Panc1 (cell line): ENCODE results near the gene CIB1. TPM values are rescaled to one million over a fixed set of nuclear protein-coding genes. Genes with fewer than 3 reads are reported as not detected.
A peak's percentile ranks its signal among the peaks of the same experiment; 100 is the strongest.

Experiments used
- ATAC-seq: fragments of 200-7000 bp; cut with Tn5 transposase; 2 replicates; pipeline ENCODE4 v1.9.1; 2020; ENCODE audit warnings: mild to moderate bottlenecking, moderate library complexity
- BruUV-seq: library from RNA; stranded (reverse); fragments of 400-500 nt; replicated peaks from 2 replicates; lab custom pipeline; 2021; lab: Mats Ljungman, UMichigan
- CTCF ChIA-PET: fragments of 300-600 bp; sonication (Branson Sonifier 250); formaldehyde crosslinking; loops from one replicate; lab custom pipeline; 2022; ENCODE audit warnings: antibody characterized with exemption; lab: Charles Lee
- POLR2A ChIA-PET: fragments of 300-600 bp; sonication (Branson Sonifier 250); formaldehyde crosslinking; loops from one replicate; lab custom pipeline; 2022; ENCODE audit warnings: antibody characterized with exemption; lab: Charles Lee
- DNase-seq: peaks from one replicate; pipeline ENCODE4 v3.0.0-alpha.2; 2010; ENCODE audit warnings: low read depth, low spot score
- H3K27ac ChIP-seq: 2 replicates; pipeline ENCODE4 v1.5.1; 2011; ENCODE audit warnings: mild to moderate bottlenecking, low read length, inconsistent platforms
- H3K27me3 ChIP-seq: fragments of 200-500 bp; sonication (Bioruptor generic); 2 replicates; pipeline ENCODE4 v1.6.0; 2014; ENCODE audit warnings: low read length, inconsistent platforms; ENCODE audit not compliant: control insufficient read depth, insufficient read depth
- H3K36me3 ChIP-seq: fragments of 200-500 bp; sonication (Bioruptor generic); 2 replicates; pipeline ENCODE4 v1.5.1; 2014; ENCODE audit warnings: inconsistent platforms, mild to moderate bottlenecking, low read length, moderate library complexity; ENCODE audit not compliant: control insufficient read depth, insufficient read depth
- H3K4me1 ChIP-seq: 2 replicates; pipeline ENCODE4 v1.5.1; 2011; ENCODE audit warnings: inconsistent platforms, mild to moderate bottlenecking, low read length, moderate library complexity; ENCODE audit not compliant: control insufficient read depth, insufficient read depth
- H3K4me3 ChIP-seq, 2 experiments: 2 replicates each; pipeline ENCODE4 v1.5.1; 2011 to 2012; ENCODE audit warnings: low read depth in 2 of 2, low read length in 2 of 2, mild to moderate bottlenecking in 2 of 2, inconsistent platforms in 1 of 2, moderate library complexity in 1 of 2
- H3K9me3 ChIP-seq: fragments of 200-500 bp; sonication (Bioruptor generic); 2 replicates; pipeline ENCODE4 v1.5.1; 2014; ENCODE audit warnings: low read depth, mild to moderate bottlenecking, inconsistent platforms, low read length, moderate library complexity; ENCODE audit not compliant: control insufficient read depth, insufficient read depth
- POLR2AphosphoS5 ChIP-seq: IDR thresholded peaks from 2 replicates; pipeline ENCODE4 v1.6.1; 2012; ENCODE audit warnings: mild to moderate bottlenecking, low read depth, low read length, moderate library complexity
- SIN3A ChIP-seq: IDR thresholded peaks from 2 replicates; pipeline ENCODE4 v1.6.1; 2012; ENCODE audit warnings: low read depth, mild to moderate bottlenecking, low read length, moderate library complexity, borderline replicate concordance; ENCODE audit not compliant: insufficient read depth
- TCF7L2 ChIP-seq: IDR thresholded peaks from 2 replicates; pipeline ENCODE4 v1.6.1; 2011; ENCODE audit warnings: mild to moderate bottlenecking, low read depth, low read length, inconsistent platforms
- in situ Hi-C: cut with HindIII; loops from 2 replicates; pipeline ENCODE4 v1.10.0; 2016; ENCODE audit warnings: low sequenced_read_pairs, low pct_unique_long_range_greater_than_20kb
- intact Hi-C: fragments of 100-400 bp; cut with micrococcal nuclease; formaldehyde crosslinking; loops from one replicate; pipeline ENCODE4 v1.10.0; 2022; ENCODE audit not compliant: unreplicated experiment
- total RNA-seq: library from RNA; stranded (reverse); gene quantifications from one replicate; pipeline ENCODE4 v1.2.1, GENCODE V29; 2021; ENCODE audit not compliant: unreplicated experiment
- TF ChIP-seq, protein P1 (sequence below): fragments of 450-650 bp; IDR thresholded peaks from 2 replicates; pipeline ENCODE4 v1.5.1; 2017; ENCODE audit warnings: mild to moderate bottlenecking
- TF ChIP-seq, protein P2 (sequence below), 2 experiments: IDR thresholded peaks; 2 replicates each; pipeline ENCODE4 v1.6.1; 2011 to 2012; ENCODE audit warnings: low read depth in 2 of 2, control low read depth in 1 of 2, low read length in 1 of 2, mild to moderate bottlenecking in 1 of 2, moderate library complexity in 1 of 2; ENCODE audit not compliant: insufficient read depth in 1 of 2

The CIB1 gene
- total RNA-seq, 1 experiment from 2014 or later = 193 TPM

DNA sequence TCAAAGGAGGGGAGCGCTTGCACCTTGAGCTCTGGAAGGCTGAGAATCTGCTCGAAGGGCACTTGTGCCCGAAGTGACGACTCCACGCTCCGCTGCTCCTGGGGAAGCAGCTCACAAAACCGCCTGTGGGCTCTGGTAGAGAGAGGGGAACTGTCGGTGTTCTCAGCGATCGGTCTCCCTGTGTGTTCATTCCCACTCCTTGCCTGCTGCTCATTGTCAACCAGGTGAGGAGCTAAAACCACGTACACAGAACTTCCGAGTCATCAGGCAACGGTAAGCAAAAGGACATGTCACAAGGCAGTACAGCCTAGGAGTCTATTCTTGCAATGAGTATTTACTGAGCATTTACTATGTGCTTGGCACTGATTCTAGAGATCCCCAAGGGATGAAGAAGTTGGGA lies 1.5 kb downstream of the CIB1 start:
- ATAC-seq = no peak
- POLR2A ChIA-PET = interaction anchor here (0.7 to 1.9 kb wide), 3 partner anchors 16 to 983 kb away, joined by 3 to 8 read pairs (median 3); partner anchors contain the start of gene TTLL13
- Histone ChIP-seq H3K4me1 (peaks cover 56% of the 10 kb centered on the region), H3K9me3 (no peaks in the 10 kb centered on the region), H3K27me3 (no peaks in the 10 kb centered on the region), H3K36me3 (peaks cover 5% of the 10 kb centered on the region; the same call in 1 of the 2 replicates), H3K27ac (peak overlapping the region; percentile 99), H3K4me3 (peak overlapping the region; percentile 75 to 85)
- intact Hi-C loops (no loop called here), in situ Hi-C loops (no loop called here)
- TF ChIP-seq, protein P1, sequence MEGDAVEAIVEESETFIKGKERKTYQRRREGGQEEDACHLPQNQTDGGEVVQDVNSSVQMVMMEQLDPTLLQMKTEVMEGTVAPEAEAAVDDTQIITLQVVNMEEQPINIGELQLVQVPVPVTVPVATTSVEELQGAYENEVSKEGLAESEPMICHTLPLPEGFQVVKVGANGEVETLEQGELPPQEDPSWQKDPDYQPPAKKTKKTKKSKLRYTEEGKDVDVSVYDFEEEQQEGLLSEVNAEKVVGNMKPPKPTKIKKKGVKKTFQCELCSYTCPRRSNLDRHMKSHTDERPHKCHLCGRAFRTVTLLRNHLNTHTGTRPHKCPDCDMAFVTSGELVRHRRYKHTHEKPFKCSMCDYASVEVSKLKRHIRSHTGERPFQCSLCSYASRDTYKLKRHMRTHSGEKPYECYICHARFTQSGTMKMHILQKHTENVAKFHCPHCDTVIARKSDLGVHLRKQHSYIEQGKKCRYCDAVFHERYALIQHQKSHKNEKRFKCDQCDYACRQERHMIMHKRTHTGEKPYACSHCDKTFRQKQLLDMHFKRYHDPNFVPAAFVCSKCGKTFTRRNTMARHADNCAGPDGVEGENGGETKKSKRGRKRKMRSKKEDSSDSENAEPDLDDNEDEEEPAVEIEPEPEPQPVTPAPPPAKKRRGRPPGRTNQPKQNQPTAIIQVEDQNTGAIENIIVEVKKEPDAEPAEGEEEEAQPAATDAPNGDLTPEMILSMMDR = no peak
- TF ChIP-seq SIN3A (peak; percentile 84; the same call in 1 of the 2 replicates), POLR2AphosphoS5 (peak; percentile 67), TCF7L2 (no peak)
- TF ChIP-seq, protein P2, sequence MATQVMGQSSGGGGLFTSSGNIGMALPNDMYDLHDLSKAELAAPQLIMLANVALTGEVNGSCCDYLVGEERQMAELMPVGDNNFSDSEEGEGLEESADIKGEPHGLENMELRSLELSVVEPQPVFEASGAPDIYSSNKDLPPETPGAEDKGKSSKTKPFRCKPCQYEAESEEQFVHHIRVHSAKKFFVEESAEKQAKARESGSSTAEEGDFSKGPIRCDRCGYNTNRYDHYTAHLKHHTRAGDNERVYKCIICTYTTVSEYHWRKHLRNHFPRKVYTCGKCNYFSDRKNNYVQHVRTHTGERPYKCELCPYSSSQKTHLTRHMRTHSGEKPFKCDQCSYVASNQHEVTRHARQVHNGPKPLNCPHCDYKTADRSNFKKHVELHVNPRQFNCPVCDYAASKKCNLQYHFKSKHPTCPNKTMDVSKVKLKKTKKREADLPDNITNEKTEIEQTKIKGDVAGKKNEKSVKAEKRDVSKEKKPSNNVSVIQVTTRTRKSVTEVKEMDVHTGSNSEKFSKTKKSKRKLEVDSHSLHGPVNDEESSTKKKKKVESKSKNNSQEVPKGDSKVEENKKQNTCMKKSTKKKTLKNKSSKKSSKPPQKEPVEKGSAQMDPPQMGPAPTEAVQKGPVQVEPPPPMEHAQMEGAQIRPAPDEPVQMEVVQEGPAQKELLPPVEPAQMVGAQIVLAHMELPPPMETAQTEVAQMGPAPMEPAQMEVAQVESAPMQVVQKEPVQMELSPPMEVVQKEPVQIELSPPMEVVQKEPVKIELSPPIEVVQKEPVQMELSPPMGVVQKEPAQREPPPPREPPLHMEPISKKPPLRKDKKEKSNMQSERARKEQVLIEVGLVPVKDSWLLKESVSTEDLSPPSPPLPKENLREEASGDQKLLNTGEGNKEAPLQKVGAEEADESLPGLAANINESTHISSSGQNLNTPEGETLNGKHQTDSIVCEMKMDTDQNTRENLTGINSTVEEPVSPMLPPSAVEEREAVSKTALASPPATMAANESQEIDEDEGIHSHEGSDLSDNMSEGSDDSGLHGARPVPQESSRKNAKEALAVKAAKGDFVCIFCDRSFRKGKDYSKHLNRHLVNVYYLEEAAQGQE (IDR thresholded peaks at IDR 0.05; ENCODE audit: insufficient read depth in 1 of 2, low read depth in 2 of 2, low read length in 1 of 2) = no peak
- no peak for DNase-seq
- no TSS peak for BruUV-seq
- CTCF ChIA-PET = interaction anchor here (0.6 to 1.3 kb wide), 3 partner anchors 56 to 292 kb away, joined by 3 to 5 read pairs (median 4); no protein-coding TSS in a partner anchor

DNA sequence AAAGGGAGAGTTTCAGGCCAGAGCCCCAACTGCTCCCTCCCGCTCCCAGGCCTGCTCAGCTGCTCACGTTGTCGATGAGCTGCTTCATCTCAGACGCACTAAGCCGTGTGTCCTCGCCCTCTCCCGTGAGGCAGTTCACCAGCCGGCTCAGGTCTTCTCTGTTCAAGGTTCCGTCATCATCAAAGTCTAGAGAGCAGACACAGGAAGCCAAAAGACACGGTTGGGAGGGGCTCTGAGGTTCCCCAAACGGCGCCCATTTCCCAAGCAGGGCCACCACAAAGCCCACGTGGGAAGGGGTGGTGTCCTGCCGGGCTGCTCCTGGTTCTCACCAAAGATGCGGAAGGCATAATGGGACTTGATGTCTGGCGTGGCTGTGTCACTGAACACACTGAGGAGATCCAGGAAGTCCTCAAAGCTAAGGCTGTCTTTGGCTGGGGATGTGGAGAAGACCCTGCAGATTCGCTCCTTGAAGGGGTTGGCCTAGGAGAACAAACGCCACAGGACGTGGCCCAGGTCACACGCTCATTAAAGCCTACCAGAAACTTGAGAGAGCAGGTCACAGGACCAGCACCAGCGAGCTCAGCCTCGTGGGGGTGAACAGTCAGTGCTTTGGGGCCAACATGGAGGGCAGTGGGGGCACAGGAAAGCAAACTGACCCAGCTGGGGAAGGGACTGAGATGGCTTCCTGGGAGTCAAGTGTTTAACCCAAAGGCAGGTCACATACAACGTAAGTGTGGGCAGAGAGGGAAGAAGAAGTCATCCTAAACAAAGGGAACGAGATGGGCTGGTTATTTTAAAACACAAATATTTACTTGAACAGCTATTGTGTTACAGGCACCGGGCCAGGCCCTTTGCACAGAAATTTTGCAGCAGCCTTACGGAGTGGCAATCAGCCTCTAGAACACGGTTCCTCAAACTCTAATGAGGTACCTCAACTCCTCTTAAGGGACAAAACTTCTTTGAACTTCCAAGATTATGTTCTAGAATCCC lies 2.4 kb downstream of the CIB1 start:
- H3K27ac ChIP-seq = peak overlapping the region; percentile 99
- TF ChIP-seq, protein P2 (IDR thresholded peaks at IDR 0.05; ENCODE audit: insufficient read depth in 1 of 2, low read depth in 2 of 2, low read length in 1 of 2) = no peak
- TF ChIP-seq SIN3A (peak; percentile 56; the same call in 1 of the 2 replicates), POLR2AphosphoS5 (peak; percentile 17)
- TF ChIP-seq, protein P1 = no peak
- peaks cover 9% of the 10 kb centered on the region; the same call in 1 of the 2 replicates for H3K36me3 ChIP-seq
- CTCF ChIA-PET = interaction anchor here (0.7 to 1.1 kb wide), 2 partner anchors 10 to 333 kb away, joined by 3 read pairs; no protein-coding TSS in a partner anchor
- H3K4me1 ChIP-seq = peaks cover 65% of the 10 kb centered on the region
- POLR2A ChIA-PET = interaction anchor here (0.6 to 1.3 kb wide), 3 partner anchors 18 to 1337 kb away, joined by 3 to 5 read pairs (median 3); partner anchors contain the start of gene TTLL13
- DNase-seq = no peak
- intact Hi-C loops (no loop called here), in situ Hi-C loops (no loop called here)
- no TSS peak for BruUV-seq
- H3K27me3 ChIP-seq = no peaks in the 10 kb centered on the region
- H3K4me3 ChIP-seq = peak overlapping the region; percentile 75 to 85
- ATAC-seq = peak; percentile 9
- no peaks in the 10 kb centered on the region for H3K9me3 ChIP-seq
